Duodenal mucosa (tissue), 2 donors: ENCODE results near the gene SPC24.
"Not testable (repeated sequence)": the region's sequence is repeated elsewhere in the genome, so short reads cannot be mapped to it uniquely, and the experiment has no call there.

Source experiments
- H3K27ac ChIP-seq: one replicate; pipeline ENCODE4 v1.7.0; 2013; ENCODE audit warnings: low read depth, low read length
- H3K27me3 ChIP-seq, 2 donors: one replicate each; pipeline ENCODE4 v1.7.0; 2013; ENCODE audit warnings: low read length in 2 of 2, control low read depth in 1 of 2; ENCODE audit not compliant: insufficient read depth in 2 of 2, control insufficient read depth in 1 of 2
- H3K36me3 ChIP-seq, 2 donors: one replicate each; pipeline ENCODE4 v1.7.0; 2013; ENCODE audit warnings: low read length in 2 of 2, control low read depth in 1 of 2; ENCODE audit not compliant: insufficient read depth in 2 of 2, control insufficient read depth in 1 of 2
- H3K4me1 ChIP-seq, 2 donors: one replicate each; pipeline ENCODE4 v1.7.0; 2013; ENCODE audit warnings: low read length in 2 of 2, control low read depth in 1 of 2; ENCODE audit not compliant: insufficient read depth in 2 of 2, control insufficient read depth in 1 of 2
- H3K4me3 ChIP-seq, 2 donors: one replicate each; pipeline ENCODE4 v1.7.0; 2013; ENCODE audit warnings: low read length in 2 of 2, low read depth in 1 of 2
- H3K9ac ChIP-seq, 2 donors: one replicate each; pipeline ENCODE4 v1.7.0; 2013; ENCODE audit warnings: low read length in 2 of 2, low read depth in 1 of 2
- H3K9me3 ChIP-seq, 2 donors: one replicate each; pipeline ENCODE4 v1.7.0; 2013; ENCODE audit warnings: low read length in 2 of 2, control low read depth in 1 of 2; ENCODE audit not compliant: control insufficient read depth in 1 of 2

The SPC24 gene

GRCh38 chr19:11131471-11131870, 24.1 kb downstream of the SPC24 start:
- peaks cover 0 to 7% of the 10 kb centered on the region in 2 donors for H3K4me1 ChIP-seq
- no peaks in the 10 kb centered on the region for H3K9me3 ChIP-seq
- H3K4me3 ChIP-seq, result no peak overlapping the region
- H3K36me3 ChIP-seq, result peaks cover 27 to 71% of the 10 kb centered on the region in 2 donors
- H3K9ac ChIP-seq, result no peak overlapping the region
- H3K27me3 ChIP-seq, result no peaks in the 10 kb centered on the region
- no peak overlapping the region for H3K27ac ChIP-seq

DNA sequence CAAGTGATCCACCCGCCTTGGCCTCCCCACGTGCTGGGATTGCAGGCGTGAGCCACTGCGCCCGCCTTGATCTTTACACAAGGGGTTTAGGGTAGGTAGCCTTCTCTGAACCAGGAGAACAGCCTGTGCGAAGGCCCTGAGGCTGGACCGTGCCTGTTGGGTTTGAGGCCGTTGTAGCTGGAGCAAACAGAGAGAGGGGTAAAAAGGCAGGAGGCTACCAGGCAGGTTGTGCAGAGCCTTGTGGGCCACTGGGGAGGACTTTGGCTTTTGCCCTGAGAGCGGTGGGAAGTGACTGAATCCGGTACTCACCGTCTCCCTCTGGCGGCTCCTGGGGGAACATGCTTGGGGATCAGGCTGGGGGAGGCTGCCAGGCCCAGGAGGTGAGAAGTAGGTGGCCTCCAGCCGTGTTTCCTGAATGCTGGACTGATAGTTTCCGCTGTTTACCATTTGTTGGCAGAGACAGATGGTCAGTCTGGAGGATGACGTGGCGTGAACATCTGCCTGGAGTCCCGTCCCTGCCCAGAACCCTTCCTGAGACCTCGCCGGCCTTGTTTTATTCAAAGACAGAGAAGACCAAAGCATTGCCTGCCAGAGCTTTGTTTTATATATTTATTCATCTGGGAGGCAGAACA, 24.6 kb downstream of the SPC24 start:
- H3K4me1 ChIP-seq, result peaks cover 0 to 7% of the 10 kb centered on the region in 2 donors
- no peaks in the 10 kb centered on the region for H3K27me3 ChIP-seq
- peaks cover 29 to 76% of the 10 kb centered on the region in 2 donors for H3K36me3 ChIP-seq
- peak overlapping the region; percentile 26 for H3K27ac ChIP-seq
- no peak overlapping the region for H3K4me3 ChIP-seq
- no peaks in the 10 kb centered on the region for H3K9me3 ChIP-seq
- H3K9ac ChIP-seq, result no peak overlapping the region

GRCh38 chr19:11127905-11128304, 27.7 kb downstream of the SPC24 start:
- Histone ChIP-seq H3K27ac (no peak overlapping the region), H3K27me3 (no peaks in the 10 kb centered on the region), H3K36me3 (peaks cover 35 to 90% of the 10 kb centered on the region in 2 donors), H3K9me3 (no peaks in the 10 kb centered on the region), H3K4me1 (peaks cover 0 to 7% of the 10 kb centered on the region in 2 donors), H3K9ac (no peak overlapping the region), H3K4me3 (no peak overlapping the region)

DNA sequence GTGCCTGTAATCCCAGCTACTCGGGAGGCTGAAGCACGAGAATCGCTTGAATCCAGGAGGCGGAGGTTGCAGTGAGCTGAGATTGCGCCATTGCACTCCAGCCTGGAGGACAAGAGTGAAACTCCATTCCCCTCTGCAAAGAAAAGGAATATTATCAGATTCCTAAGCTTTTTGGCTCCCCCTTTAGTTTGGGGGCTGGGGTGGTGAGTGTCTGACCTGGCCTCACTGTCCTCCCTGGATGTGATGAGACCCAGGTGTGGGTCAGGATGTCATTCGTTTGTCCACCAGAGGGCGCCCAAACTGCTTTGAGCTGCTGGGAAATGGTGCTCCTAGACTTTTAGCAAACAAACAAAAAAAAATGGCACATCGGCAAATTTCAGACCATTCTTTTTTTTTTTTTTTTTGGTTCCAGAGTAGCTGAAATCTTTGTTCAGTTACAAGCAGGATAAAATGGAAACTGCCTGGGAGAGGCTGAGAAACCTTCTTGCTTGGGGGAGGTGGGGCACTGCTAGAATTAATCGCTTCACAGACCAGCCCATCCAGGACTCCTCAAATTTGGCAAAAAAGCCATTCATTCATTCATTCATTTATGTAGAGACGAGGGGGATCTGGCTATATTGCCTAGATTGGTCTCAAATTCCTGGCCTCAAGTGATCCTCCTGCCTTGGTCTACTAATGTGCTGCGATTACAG, 29.4 kb downstream of the SPC24 start:
- H3K9ac ChIP-seq, result no peak overlapping the region
- H3K27me3 ChIP-seq, result no peaks in the 10 kb centered on the region
- H3K36me3 ChIP-seq, result peaks cover 25 to 76% of the 10 kb centered on the region in 2 donors
- peaks cover 0 to 7% of the 10 kb centered on the region in 2 donors for H3K4me1 ChIP-seq
- H3K9me3 ChIP-seq, result no peaks in the 10 kb centered on the region
- H3K4me3 ChIP-seq, result no peak overlapping the region
- H3K27ac ChIP-seq, result no peak overlapping the region

DNA sequence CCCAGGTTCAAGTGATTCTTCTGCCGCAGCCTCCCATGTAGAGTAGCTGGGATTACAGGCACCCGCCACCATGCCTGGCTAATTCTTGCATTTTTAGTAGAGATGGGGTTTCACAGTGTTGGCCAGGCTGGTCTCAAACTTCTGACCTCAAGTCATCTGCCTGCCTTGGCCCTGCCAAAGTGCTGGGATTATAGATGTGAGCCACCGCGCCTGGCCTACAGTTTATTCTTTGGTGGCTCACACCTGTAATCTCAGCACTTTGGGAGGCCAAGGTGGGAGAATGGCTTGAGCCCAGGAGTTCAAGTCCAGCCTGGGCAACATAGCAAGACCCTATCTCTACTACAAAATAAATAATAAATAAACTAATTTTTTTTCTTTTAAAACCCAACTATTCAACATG, 31.4 kb downstream of the SPC24 start:
- H3K9me3 ChIP-seq, result not testable (repeated sequence)
- H3K36me3 ChIP-seq, result peaks cover 23 to 76% of the 10 kb centered on the region in 2 donors

DNA sequence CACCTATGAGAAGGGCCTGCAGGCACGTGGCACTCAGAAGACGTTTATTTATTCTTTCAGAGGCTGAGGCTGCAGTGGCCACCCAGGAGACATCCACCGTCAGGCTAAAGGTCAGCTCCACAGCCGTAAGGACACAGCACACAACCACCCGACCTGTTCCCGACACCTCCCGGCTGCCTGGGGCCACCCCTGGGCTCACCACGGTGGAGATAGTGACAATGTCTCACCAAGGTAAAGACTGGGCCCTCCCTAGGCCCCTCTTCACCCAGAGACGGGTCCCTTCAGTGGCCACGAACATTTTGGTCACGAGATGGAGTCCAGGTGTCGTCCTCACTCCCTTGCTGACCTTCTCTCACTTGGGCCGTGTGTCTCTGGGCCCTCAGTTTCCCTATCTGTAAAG, 32.5 kb downstream of the SPC24 start:
- no peak overlapping the region for H3K27ac ChIP-seq
- H3K9me3 ChIP-seq, result no peaks in the 10 kb centered on the region
- H3K27me3 ChIP-seq, result no peaks in the 10 kb centered on the region
- H3K4me3 ChIP-seq, result no peak overlapping the region
- peaks cover 22 to 73% of the 10 kb centered on the region in 2 donors for H3K36me3 ChIP-seq
- H3K4me1 ChIP-seq, result no peaks in the 10 kb centered on the region
- H3K9ac ChIP-seq, result no peak overlapping the region

More for the DNA sequence above, 31.4 kb downstream of the SPC24 start:
- not testable (repeated sequence) for H3K4me1 ChIP-seq, H3K27ac ChIP-seq, H3K4me3 ChIP-seq, H3K27me3 ChIP-seq, H3K9ac ChIP-seq

DNA sequence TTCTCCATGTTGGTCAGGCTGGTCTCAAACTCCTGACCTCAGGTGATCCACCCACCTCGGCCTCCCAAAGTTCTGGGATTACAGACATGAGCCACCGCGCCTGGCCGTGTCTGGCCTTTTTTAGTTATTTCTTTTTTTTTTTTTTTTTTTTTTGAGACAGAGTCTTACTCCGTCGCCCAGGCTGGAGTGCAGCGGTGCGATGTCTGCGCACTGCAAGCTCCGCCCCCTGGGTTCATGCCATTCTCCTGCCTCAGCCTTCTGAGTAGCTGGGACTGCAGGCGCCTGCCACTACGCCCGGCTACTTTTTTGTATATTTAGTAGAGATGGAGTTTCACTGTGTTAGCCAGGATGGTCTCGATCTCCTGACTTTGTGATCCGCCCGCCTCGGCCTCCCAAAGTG, 33.6 kb downstream of the SPC24 start:
- H3K9me3 ChIP-seq, H3K27ac ChIP-seq, H3K4me1 ChIP-seq, H3K4me3 ChIP-seq, H3K9ac ChIP-seq, H3K27me3 ChIP-seq: not testable (repeated sequence)
- peaks cover 15 to 69% of the 10 kb centered on the region in 2 donors for H3K36me3 ChIP-seq

- Histone ChIP-seq H3K9me3 (no peaks in the 10 kb centered on the region), H3K27ac (no peak overlapping the region), H3K4me3 (no peak overlapping the region), H3K9ac (no peak overlapping the region), H3K4me1 (no peaks in the 10 kb centered on the region), H3K27me3 (no peaks in the 10 kb centered on the region), H3K36me3 (peaks cover 24 to 89% of the 10 kb centered on the region in 2 donors)
Measured at GRCh38 chr19:11116507-11116906, 39.1 kb downstream of the SPC24 start.

DNA sequence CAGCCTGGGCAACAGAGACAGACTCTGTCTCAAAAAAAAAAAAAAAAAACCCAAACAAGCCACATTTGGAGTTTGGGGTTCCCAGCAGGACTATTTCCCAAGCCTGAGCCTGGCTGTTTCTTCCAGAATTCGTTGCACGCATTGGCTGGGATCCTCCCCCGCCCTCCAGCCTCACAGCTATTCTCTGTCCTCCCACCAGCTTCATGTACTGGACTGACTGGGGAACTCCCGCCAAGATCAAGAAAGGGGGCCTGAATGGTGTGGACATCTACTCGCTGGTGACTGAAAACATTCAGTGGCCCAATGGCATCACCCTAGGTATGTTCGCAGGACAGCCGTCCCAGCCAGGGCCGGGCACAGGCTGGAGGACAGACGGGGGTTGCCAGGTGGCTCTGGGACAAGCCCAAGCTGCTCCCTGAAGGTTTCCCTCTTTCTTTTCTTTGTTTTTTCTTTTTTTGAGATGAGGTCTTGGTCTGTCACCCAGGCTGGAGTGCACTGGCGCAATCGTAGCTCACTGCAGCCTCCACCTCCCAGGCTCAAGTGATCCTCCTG, 39.6 kb downstream of the SPC24 start:
- H3K27me3 ChIP-seq, result no peaks in the 10 kb centered on the region
- peaks cover 28 to 92% of the 10 kb centered on the region in 2 donors for H3K36me3 ChIP-seq
- no peak overlapping the region for H3K9ac ChIP-seq
- H3K4me3 ChIP-seq, result no peak overlapping the region
- no peaks in the 10 kb centered on the region for H3K4me1 ChIP-seq
- no peaks in the 10 kb centered on the region for H3K9me3 ChIP-seq
- no peak overlapping the region for H3K27ac ChIP-seq

GRCh38 chr19:11115042-11115441, 40.5 kb downstream of the SPC24 start:
- H3K27ac ChIP-seq, result no peak overlapping the region
- H3K9ac ChIP-seq, result no peak overlapping the region
- H3K4me1 ChIP-seq, result no peaks in the 10 kb centered on the region
- H3K9me3 ChIP-seq, result no peaks in the 10 kb centered on the region
- H3K4me3 ChIP-seq, result no peak overlapping the region
- H3K27me3 ChIP-seq, result no peaks in the 10 kb centered on the region
- peaks cover 24 to 92% of the 10 kb centered on the region in 2 donors for H3K36me3 ChIP-seq
